GM18507 (cell line): ENCODE data around the gene EGR2.

ENCODE experiments used
- DNase-seq: peaks from one replicate; pipeline ENCODE4 v3.0.0; 2011; ENCODE audit warnings: low read depth; ENCODE audit not compliant: insufficient read length; ENCODE audit errors: extremely low spot score
- FAIRE-seq: peaks from 2 replicates; lab custom pipeline; 2011; peaks lifted over from hg19 to GRCh38; lab: Jason Lieb, UNC

Gene EGR2

DNA sequence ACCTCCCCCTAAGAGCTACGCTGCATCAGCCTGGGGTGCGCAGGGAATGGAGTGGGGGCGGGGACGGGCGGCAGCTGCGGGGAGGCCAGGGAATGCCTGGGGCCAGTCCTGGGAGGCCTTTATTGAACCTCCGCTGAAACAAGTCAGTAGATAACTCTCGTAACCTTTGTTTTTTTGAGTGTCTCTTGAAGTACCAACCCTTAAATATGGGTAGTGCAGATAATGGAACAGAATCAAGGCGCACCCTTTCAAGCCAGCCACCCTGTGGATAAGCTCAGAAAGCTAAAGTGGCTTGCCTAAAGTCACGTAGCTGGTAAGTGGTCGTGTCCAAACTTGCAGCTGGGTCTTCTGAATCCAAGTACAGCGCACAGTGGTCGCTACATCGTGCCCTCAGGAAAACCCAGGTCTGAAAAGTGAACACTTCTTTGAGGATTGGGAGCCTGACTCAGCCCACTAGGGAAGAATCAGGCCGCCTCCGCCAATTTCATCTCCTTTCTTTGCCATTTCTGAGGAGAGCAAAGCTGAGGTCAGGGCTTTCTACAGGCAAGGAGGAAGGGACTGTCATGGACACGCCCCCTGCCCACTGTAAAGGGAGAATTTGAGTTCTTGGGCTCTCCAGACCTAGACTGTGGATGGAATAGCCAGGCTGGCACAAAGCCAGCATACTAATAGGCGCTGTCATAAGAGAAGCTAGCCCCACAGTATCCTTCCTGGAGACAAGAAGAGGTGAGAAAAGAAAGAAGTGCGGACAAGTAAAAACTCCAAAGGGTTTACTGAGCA is 3.2 kb upstream of the EGR2 start:
- DNase-seq = no peak

DNA sequence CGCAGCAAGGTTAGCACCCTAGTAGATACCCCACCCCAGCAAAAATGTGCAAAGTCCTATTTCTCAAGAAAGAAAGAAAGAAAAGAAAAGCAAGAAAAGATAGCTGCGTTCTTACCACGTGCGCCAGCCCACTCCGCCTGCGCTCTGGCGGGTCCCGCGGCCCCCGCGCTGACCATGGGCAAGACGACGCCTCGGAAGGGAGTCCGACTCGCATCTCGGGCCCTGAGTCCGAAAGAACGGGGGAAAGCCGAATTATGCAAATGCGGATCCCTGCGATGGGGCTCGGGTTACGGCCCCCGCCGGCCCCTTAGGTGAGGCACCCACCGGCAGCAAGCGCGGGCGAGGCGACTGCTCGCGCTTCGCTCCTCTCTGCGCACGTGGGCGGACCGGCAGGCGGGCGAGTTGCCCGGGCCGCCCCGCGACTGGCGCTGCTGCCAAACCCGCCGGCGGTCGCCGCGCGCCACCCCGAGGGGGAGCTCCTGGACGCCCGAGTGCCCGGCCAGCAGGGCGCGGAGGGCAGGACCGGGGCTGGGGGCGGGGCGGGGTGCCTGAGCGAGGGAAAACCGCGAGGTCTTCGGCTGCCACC is 2.4 kb upstream of the EGR2 start:
- FAIRE-seq = peak; percentile 36
- no peak for DNase-seq

More for the DNA sequence above, 3.2 kb upstream of the EGR2 start:
- no peak for FAIRE-seq

DNA sequence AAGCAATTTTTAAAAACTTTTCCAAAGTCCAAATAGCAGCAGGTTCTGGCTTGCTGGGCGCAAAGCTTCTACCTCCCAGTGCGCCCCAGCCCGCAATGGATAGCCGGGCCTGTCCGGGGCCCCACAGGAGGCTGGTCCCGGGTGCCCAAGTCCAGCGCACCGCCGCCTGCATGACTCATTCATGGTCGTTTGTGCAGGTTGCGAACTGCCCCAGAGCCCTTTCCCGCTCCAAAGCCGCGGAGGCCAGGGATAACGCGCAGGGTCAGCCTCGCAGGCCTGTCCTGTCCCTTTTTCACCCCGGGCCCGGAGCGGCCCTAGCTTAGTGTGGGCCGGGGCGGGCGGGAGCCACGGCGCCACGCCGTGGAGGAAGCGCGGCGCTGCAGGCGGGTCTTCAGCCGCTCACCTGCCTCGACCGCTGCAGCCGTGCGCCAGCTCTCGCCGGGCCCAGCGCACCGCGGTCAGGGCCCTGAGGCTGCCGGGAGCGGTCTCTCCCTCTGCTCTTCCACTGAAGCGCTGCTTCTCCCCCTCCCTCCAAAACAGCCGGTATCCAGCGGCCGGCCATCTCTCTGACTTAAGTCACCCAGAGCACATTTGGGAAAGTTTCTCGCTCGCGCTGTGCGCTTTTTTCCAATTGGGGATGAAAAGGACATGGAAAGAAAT is 1.7 kb upstream of the EGR2 start:
- FAIRE-seq (peak; percentile 84), DNase-seq (peak; percentile 78)

DNA sequence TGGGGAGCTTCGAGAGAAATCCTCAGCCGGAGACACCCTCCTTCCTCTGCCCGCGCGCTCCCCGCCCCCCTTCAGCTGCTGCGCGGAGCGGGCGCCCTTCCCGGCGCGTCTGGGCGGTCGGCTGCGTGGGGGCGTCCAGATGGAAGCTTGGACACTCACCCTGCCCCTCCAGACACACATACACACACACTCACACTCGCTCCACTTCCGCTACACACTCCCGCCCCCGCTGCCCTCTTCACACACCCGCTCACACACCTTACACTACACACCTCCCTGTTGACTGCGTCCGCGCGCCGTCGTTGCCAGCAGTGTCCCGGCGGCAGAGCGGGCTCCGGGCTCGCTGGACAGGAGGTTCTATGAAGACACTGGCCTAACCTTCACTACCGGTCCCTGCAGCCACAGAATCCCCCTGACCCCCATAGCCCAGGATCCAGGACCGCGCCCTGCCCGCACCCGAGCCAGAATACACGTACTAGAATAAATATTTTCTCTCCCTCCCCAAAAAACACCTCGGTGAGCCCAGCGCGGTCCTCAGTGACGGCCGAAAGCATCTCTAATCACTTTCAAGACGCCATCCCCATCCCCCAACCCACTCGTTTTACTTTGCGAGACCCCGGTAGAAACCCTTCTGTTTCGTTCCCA is 1.1 kb upstream of the EGR2 start:
- FAIRE-seq (no peak), DNase-seq (peak; percentile 17)

DNA sequence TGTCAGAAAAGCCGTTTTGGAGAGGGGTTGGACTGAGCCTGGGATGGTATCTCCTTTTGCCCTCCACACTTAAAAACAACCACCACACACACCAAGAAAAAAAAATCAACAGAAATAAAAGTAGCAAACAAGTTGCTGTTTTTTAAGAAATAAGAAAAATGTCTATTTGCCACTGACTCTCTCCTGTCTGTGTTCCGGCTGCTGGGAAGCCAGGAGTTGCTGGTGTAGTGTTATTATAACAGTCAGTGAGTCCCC is 163 bp downstream of the EGR2 start:
- DNase-seq (no peak), FAIRE-seq (no peak)

DNA sequence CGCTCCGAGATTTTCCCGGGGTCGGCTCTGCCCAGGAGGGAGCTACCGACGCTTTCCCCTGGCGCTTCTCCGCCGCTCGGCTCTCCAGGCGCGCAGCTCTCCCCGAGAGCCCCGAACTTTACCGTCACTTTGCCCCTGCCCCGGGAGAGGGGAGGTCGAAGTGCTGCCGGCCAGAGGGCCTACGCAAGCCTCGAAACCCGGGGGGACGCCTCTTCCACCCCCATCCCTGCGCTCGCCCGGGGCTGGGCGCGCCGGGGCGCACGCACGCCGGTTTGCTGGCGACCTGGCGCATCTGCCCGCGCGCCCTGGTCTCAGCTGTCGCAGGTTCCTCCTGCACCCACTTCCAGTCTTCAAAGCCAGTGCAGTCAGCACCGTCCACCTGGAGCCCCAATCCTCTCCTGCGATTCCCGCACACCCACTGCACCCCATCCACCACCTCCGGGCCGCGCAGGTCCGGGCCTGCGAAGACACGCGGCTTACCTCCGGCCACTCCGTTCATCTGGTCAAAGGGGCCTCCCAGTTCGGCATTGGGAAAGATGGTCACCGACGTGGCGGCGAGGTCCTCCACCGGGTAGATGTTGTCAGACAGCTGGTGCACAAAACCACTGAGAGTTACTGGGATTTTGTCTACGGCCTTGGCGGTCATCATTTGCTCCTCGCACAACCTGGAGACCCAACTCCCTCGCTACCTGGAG is 638 bp downstream of the EGR2 start:
- no peak for FAIRE-seq
- DNase-seq = no peak

DNA sequence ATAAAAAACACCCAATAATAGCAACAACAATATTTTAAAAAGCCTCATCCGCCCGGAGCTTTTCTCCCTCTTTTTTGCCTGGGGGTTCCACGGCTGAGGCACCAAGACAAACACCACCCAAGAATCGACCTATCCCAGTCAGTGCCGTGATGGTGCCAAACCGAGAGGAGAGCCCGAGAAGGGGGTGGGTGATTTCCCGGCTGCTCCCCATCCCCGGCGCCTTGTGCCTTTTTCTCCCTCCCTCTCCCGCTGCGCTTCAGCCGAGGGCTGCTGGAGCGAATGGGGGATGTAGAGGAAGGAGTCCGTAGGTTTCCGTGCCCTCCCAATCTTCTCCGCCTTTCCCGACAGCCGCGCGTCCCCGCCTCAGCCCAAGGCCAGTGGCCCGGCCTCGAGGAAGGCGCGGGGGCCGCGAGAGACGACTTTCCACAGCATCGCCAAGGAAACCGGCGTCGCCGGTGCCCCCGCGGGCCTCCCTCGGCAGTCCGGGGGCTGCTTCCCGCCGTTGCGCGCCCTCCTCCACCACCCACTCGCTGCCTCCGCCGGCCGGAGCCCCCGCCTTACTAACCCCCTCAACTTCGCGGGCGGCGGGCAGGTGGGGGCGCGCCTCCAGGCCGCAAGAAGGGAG is 1.3 kb downstream of the EGR2 start:
- DNase-seq = no peak
- FAIRE-seq = no peak

DNA sequence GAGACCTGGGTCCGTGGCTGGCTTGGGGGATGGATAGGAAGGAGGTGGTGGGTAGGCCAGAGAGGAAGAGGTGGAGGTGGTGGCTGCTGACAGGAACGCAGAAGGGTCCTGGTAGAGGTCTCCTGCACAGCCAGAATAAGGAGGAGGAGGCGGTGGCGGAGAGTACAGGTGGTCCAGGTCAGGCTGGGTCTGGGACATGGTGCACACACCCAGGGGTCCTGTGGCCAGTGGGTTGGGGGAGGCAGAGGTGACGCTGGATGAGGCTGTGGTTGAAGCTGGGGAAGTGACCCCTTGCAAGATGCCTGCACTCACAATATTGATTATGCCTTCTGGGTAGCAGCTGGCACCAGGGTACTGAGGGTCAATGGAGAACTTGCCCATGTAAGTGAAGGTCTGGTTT is 2.2 kb downstream of the EGR2 start:
- FAIRE-seq (no peak), DNase-seq (no peak)

DNA sequence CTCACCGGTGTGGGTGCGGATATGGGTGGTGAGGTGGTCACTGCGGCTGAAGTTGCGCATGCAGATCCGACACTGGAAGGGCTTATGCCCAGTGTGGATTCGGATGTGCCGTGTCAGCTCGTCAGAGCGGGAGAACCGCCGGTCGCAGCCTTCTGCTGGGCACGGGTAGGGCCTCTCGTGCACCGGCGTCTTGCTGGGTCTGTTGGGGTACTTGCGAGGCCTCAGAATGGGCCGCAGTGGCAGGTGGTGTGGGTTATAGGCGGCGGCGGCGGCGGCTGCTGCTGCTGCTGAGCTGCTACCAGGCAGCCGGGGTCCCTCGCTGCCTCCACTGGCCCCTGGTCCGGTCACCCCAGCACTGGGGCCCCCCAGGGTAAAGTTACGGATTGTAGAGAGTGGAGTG is 2.7 kb downstream of the EGR2 start:
- FAIRE-seq = no peak
- DNase-seq = no peak

DNA sequence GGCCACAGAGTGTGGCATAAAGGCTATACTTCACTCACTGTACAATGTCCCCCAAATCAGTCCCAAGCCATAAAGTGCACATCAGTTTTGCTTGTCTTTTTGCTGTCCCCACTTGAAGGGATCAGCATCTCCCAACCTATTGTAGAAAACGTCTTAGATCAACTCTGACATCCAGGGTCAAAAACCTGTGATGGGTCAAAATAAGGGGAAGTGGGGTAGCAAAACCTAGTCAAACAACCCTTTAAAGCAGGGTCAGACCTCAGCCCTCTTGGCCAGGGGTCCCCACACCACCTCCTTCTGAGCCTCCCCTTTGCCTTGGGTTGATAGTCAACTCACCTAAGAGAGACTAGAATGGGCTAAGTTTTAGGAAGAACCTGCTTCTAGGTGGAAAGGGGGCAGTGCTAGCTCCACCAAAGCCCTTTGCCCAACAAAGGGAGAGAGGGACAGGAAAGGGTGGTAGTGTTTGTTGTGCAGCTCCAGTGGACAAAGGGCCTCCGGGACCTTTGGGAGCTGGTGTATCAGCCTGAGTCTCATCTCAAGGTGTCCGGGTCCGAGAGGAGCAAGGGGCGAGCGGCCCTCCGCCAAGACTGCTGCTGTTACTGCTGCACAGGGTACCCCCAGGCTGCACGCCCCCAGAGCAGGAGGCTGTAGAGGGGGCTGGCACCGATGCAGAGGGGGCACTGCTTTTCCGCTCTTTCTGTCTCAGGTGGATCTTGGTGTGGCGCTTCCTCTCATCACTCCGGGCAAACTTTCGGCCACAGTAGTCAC is 3.3 kb downstream of the EGR2 start:
- DNase-seq (no peak), FAIRE-seq (no peak)

DNA sequence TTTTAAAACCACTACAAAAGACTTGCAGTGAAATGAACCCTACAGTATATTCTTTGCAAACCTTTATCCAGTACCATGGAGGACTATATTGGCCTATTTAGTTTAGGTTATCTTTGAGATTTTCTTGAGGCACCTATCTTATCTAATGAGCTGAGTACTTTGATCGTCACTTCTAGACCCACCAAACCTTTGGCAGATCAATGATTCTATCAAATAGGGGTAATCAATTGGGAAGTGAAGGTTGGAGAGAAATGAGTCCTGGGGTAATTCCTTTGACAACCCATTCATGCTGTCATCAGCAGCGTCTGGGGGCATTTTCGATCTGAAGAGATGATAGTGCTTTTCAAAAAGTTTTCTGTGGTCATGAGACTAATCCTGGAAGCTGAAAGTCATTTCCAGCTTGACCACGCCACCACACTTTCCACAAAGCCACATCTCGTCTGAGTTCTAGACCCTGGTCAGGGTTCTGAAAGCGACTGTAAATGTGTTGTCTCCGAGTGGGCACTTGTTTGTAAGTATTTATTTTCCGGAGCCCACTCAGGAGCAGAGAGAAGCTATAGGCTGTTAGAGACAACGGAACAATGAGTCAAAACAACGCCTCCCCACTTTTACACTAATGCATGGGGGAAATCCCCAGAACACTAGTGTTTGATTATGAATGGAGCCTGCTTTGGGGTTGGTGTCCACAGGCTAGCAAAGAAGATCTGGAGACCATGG is 4.8 kb downstream of the EGR2 start:
- peak; percentile 30 for DNase-seq
- peak; percentile 91 for FAIRE-seq

DNA sequence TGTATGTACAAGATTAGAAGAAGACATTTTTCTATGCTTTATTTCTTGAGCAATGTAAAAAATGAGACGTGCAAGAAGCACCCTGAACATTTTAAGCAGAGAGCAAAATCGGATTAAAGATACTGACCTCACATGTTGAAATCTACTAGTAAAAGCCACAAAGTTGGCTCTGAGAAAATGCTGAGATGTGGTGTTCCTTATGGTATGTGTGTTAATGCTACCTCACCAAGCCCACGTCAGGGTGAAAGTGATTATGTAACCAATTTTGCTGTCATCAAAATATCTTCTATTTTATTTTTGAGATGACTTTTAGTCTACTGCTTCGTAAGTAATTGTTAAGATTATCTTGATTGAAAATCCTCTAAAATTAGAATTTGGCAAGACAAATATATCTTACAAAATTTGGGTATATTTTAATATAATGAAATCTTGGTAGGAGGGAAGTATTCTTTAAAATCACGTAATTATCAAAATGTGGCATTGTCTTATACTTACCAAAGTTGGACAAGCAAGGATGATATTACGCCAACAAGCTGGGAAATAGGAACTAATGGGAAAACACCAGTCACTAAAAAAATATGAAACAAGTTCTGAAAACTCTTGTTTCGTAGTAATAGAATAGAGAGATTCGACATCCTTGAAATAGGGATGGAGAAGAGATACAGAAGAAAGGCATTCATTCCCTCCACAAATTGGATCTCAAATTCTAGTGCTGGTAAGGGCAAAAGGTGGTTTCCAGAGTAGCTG is 5.8 kb downstream of the EGR2 start:
- FAIRE-seq = no peak
- no peak for DNase-seq

DNA sequence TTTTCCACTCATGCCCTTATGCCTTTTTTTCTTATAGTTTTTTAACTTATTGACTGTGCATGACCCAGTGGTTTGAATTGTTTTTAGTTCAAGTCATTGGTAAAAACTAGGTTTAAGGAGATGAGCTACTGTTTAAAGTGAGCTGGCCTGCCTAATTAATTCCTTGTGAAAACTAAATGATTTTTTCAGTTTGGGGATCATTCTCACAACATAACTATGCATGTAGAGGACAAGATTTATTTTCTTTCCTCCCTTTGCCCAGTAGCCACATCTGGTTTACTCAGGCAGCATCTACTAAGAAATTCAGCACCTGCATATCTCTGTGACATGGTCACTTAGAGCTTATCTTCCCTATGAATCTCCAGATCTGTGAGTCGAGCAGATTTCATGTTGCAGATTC is 9.9 kb downstream of the EGR2 start:
- FAIRE-seq (peak; percentile 45), DNase-seq (no peak)

DNA sequence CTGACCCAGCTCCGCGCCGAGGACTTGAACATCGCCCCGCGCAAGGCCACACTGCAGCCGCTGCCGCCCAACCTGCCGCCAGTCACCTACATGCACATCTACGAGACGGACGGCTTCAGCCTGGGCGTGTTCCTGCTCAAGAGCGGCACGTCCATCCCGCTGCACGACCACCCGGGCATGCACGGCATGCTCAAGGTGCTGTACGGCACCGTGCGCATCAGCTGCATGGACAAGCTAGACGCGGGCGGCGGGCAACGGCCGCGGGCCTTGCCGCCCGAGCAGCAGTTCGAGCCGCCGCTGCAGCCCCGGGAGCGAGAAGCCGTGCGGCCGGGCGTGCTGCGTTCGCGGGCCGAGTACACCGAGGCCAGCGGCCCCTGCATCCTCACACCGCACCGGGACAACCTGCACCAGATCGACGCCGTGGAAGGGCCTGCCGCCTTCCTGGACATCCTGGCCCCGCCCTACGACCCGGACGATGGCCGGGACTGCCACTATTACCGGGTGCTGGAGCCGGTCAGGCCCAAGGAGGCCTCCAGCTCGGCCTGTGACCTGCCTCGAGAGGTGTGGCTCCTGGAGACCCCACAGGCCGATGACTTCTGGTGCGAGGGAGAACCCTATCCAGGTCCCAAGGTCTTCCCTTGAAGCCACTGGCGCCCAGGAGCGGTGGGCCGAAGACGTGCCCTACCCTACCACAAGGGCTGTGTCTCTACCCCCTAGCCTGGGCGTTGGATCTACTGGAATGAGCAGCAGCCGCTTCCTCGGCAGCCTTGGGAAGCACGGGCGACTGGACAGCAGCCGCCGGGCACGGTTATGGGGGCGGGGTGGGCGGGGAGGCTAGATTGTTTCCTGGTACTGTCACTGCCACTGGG is 10.7 kb downstream of the EGR2 start:
- DNase-seq (no peak), FAIRE-seq (peak; percentile 15)

DNA sequence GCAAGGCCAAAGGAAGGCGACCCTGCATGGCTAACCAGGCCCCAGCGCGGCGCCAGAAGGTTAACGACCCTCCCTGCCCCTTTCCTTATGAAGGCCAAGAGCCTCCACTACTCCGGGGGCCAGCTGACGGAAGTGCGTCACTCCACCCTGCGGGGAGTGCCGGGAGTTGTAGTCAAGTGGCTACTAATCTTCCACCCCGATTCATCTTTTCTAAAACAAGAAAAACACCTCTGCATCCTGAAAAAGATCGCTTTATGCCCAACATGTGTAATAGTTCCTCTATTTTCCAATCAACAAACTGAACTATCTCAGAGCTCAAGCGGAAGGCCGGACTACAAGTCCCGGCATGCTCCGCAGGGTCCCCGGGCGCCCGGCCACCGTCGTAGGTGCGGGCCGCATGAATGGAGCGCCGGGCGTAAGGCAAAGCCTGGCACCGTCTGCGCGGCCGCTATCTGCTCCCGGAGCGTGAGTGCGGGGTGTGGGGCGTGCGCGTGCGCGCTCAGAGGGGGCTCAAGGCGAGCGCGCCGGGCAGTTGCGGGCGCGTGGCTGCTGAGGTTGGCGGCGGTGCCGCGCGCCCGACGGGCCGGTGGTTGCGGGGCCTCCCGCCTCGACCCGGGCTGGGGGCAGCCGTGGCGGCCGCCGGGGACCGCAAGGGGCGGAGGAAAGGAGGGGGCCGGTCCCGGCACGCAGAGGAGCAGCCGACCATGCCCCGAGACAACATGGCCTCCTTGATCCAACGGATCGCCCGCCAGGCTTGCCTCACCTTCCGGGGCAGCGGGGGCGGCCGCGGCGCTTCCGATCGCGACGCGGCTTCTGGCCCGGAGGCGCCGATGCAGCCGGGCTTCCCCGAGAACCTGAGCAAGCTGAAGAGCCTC is 11.6 kb downstream of the EGR2 start, which contains the start of gene ADO:
Gene ADO (plus strand): TSS at position 365 of the 875 bp plus-strand sequence. CDS start 340 bp downstream, at position 705.
- DNase-seq (peak; percentile 67), FAIRE-seq (peak; percentile 92)
